Motor neuron (in vitro differentiated cells): Measurements from ENCODE around the gene TMEM37. TPM values are rescaled to one million over a fixed set of nuclear protein-coding genes. Genes with fewer than 3 reads are reported as not detected.
A peak's percentile ranks its signal among the peaks of the same experiment; 100 is the strongest.

Source experiments
- ATAC-seq, 8 experiments: fragments of 200-7000 bp; cut with Tn5 transposase; replicated peaks in 6 of 8; 2 replicates each; pipeline ENCODE4 v1.8.0; 2021; ENCODE audit warnings: mild to moderate bottlenecking in 8 of 8, moderate library complexity in 8 of 8
- H3K27ac ChIP-seq, 2 donors: fragments of 250-450 bp; sonication (Bioruptor Pico); 2 replicates each; pipeline ENCODE4 v1.9.0; 2021; ENCODE audit warnings: antibody characterized with exemption in 2 of 2, mild to moderate bottlenecking in 2 of 2, moderate library complexity in 1 of 2
- H3K4me1 ChIP-seq, 2 donors: fragments of 250-450 bp; sonication (Bioruptor Pico); replicated peaks in 1 of 2; 2 replicates each; pipeline ENCODE4 v1.6.1; 2021; ENCODE audit warnings: antibody characterized with exemption in 2 of 2, mild to moderate bottlenecking in 2 of 2, moderate library complexity in 1 of 2
- H3K4me3 ChIP-seq, 5 donors: fragments of 250-450 bp; sonication (Bioruptor Pico); 2 replicates each; pipeline ENCODE4 v1.9.0; 2021; ENCODE audit warnings: antibody characterized with exemption in 5 of 5, mild to moderate bottlenecking in 5 of 5, moderate library complexity in 4 of 5
- whole genome bisulfite sequencing, 10 experiments: fragments of 450-650 bp; shearing (Covaris generic); methylation state at CpG; one replicate each; pipeline ENCODE4 v1.0.0; 2022; 5-methylcytosine and 5-hydroxymethylcytosine counted together
- in situ Hi-C, 9 experiments: fragments of 400-800 bp; cut with MboI; loops; one replicate each; pipeline ENCODE4 v1.15.0; 2021; ENCODE audit warnings: low sequenced_read_pairs in 9 of 9, low pct_unique_long_range_greater_than_20kb in 2 of 9; ENCODE audit not compliant: unreplicated experiment in 9 of 9
- total RNA-seq, 8 experiments: library from RNA; unstranded; fragments of 300-600 nt; gene quantifications; 2 replicates each; pipeline versions ENCODE4 v1.2.3 to v1.2.4, GENCODE V29; 2022

TMEM37 gene
- total RNA-seq, 8 experiments from 2014 or later: 0.11 to 10.5 (median 0.36) TPM

DNA sequence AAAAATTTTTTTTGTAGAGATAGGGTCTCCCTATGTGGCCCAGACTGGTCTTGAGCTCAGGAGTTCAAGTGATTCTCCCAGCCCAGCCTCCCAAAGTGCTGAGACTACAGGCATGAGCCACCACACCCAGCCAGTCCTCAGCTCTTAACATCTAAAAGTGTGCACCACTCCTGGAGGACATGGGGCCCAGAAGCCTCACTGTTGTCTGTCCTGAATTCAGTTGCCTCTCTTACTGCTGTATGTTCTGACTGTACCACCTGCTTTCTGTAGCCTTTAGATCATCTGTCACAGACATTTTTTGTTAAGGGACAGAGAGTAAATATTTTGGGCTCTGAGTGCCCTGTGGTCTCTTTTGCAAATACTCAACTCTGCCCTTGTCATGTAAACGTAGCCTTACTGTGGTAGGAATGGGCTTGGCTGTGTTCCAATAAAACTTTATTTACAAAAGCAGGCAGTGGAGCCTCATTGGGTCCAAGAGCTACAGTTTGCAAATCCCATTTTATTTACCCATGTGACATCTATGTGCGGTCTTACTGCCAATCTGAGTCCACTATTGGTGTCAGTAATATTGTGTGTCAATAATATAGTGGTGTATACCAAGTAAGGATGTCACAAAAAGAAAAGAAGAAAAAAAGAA is 38.1 kb downstream of the TMEM37 start:
- 0 to 51% (median 0%) methylated on average over 1 to 2 of the region's 2 CpGs; no CpG with 5 or more reads in 1 of the 10 experiments for WGBS, 10 experiments
- peak in 1 of 8 experiments; percentile 76 for ATAC-seq
- in situ Hi-C loops: loop anchor here in 1 of 9 experiments (10.0 kb wide), 1 partner anchor 65 kb away; no protein-coding TSS in a partner anchor
- Histone ChIP-seq H3K4me1 (no peaks in the 10 kb centered on the region), H3K4me3 (no peak overlapping the region), H3K27ac (no peak overlapping the region)

DNA sequence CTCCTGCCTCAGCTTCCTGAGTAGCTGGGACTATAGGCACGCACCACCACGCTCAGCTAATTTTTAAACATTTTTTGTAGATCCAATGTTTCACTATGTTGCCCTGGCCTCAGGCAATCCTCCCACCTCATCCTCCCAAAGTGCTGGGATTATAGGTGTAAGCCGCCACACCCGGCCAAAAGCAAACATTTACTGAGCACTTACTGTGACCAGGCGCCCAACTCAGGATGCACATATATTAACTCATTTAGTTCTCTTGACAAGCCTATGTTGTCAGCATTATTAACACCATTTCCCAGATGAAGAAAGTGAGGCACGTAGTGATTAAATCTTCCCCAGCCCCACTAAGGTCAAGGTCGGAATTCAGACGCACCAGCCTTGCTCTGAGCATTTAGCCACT is 41.1 kb downstream of the TMEM37 start:
- Histone ChIP-seq H3K27ac (no peak overlapping the region), H3K4me1 (no peaks in the 10 kb centered on the region), H3K4me3 (no peak overlapping the region)
- in situ Hi-C loops: loop anchor here in 1 of 9 experiments (10.0 kb wide), 1 partner anchor 68 kb away; no protein-coding TSS in a partner anchor
- WGBS, 10 experiments: 50 to 97% (median 94%) methylated on average over 2 to 7 of the region's 8 CpGs
- ATAC-seq: no peak

DNA sequence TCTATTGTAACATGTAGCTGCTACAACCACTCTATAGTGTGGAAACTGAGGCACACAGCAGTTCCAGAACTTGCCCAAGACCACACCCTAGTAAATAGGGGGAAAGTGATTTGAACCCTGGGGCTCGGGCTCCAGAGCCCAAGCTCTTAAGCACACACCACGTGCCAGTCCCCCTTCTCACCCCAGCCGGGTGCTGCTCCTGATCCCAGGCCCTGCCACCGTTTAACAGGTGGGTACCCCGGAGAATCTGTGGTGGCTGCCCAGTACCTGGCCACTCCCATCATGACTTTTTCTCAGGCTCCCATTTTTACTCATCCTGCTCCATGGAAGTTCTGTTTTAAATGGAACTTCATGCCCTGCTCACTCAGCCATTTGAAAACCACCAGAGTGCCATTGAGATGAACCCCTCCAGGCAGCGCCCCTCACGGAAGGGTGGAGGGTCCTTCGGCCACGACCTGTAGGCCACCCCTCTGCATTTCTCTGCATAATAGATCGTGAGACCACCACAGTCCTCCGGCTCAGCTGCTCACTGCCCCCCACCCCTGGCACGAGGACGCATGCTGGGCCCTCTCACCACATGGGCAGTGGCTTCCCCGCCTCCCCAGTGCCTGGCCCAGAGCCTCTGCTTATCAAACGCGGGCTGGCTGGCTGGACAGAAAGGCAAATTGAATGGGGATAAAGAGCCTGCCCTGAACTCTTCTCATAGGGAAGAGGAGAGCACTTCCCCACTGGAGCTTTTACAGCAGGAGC is 42.1 kb downstream of the TMEM37 start:
- 52 to 93% (median 60%) methylated on average over 1 to 6 of the region's 16 CpGs; no CpG with 5 or more reads in 7 of the 10 experiments for WGBS, 10 experiments
- in situ Hi-C loops: loop anchor here in 1 of 9 experiments (10.0 kb wide), 1 partner anchor 69 kb away; no protein-coding TSS in a partner anchor
- H3K4me1 ChIP-seq: no peaks in the 10 kb centered on the region
- no peak overlapping the region for H3K27ac ChIP-seq
- no peak overlapping the region for H3K4me3 ChIP-seq
- no peak for ATAC-seq

DNA sequence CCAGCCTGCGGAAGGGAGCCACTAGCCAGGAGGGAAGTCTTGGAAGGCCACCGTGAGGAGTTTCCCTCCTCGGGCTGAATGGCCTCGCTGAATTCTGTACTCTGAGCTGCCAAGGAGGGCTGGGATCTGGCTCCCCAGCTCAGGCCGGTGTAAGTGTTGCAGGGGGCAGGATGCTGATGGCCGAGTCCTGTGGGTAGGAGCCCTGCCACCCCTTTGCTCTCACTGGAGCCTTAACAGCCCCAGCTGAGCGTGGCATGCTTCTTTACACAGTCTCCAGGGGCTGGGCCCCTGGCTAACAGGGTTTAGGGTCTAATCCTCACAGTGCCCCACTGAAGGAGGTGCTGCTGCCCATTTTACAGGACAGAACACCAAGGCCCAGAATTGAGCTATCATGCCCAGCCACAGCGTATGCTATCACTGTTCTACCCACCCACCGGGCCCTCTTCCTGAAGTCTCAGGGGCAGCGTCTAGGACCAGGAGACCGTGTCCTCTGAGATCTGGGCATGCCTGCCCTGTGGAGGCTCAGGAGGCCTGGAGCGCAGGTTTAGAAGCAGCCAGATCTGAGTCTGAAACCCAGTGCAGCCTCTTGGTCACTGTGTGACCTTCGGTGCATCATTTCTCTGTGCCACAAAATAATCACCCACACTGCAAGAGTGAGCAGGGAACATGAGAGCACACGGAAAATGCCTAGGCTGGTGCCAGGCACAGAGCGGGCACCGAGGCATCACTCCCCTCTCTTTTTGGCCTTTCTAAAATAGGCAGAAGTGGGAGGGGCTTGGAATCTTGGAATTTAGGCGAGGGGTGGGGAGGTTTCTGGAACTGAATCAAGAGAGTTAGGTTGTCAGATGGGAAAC is 42.9 kb downstream of the TMEM37 start:
- ATAC-seq: no peak
- H3K27ac ChIP-seq: no peak overlapping the region
- in situ Hi-C loops: loop anchor here in 2 of 9 experiments (5.0 to 10.0 kb wide), 2 partner anchors 62 to 70 kb away; no protein-coding TSS in a partner anchor
- no peak overlapping the region for H3K4me3 ChIP-seq
- H3K4me1 ChIP-seq: no peaks in the 10 kb centered on the region
- 69 to 90% (median 85%) methylated on average over 2 to 6 of the region's 17 CpGs; no CpG with 5 or more reads in 5 of the 10 experiments for WGBS, 10 experiments

DNA sequence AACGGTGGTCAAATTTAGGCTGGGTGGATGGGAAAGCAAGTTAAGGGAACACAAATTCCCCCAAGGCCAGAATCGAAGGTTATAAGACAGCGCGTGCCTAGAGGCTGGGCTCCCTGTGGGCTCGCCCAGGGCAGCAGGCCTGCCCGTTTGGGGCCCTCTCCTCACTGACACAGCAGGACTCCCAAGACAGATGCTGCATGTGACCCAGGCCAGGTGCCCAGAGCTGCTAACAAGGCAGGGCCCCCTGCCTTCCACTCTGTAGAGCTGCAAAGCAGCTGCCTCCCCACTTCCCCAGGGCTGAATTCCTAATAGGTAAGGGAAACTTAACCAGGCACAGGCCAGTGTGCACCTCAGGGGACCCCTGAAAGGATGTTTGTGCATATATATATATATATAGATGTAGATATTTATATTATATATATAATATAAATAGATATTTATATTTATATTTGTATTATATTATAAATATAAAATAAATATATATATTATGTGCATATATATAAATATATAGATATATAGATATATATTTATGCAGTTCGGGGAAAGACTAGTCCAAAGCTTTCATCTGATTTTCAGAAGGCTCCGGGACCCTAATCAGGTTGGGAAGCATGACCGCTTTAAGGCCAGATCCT is 43.7 kb downstream of the TMEM37 start:
- in situ Hi-C loops: loop anchor here in 2 of 9 experiments (5.0 to 10.0 kb wide), 2 partner anchors 63 to 71 kb away; no protein-coding TSS in a partner anchor
- no peak for ATAC-seq
- 0 to 100% (median 58%) methylated on average over 1 to 7 of the region's 9 CpGs; no CpG with 5 or more reads in 2 of the 10 experiments for WGBS, 10 experiments

DNA sequence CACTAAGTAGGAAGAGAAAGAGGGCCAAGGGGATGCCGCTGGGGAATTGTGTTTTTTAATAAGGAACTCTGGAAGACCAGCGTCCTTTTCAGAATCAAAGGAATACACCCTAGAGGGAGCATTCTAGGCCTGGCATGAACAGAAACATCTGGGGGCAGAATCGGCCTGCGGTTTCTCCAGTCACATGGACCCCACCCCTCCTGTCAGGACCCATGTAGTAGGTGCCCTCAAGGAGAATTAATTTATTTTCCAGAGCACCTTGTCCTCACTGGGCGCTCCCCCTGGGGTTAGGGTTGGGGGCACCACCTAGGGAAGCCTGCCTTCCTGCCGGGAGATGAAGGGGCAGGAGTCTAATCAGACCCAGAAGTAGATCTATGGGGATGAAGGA is 44.2 kb downstream of the TMEM37 start:
- in situ Hi-C loops: loop anchor here in 2 of 9 experiments (5.0 to 10.0 kb wide), 2 partner anchors 64 to 71 kb away; no protein-coding TSS in a partner anchor
- ATAC-seq: peak in 1 of 8 experiments; percentile 11

More for the DNA sequence above, 43.7 kb downstream of the TMEM37 start:
- no peak overlapping the region for H3K4me3 ChIP-seq
- no peaks in the 10 kb centered on the region for H3K4me1 ChIP-seq
- H3K27ac ChIP-seq: no peak overlapping the region

DNA sequence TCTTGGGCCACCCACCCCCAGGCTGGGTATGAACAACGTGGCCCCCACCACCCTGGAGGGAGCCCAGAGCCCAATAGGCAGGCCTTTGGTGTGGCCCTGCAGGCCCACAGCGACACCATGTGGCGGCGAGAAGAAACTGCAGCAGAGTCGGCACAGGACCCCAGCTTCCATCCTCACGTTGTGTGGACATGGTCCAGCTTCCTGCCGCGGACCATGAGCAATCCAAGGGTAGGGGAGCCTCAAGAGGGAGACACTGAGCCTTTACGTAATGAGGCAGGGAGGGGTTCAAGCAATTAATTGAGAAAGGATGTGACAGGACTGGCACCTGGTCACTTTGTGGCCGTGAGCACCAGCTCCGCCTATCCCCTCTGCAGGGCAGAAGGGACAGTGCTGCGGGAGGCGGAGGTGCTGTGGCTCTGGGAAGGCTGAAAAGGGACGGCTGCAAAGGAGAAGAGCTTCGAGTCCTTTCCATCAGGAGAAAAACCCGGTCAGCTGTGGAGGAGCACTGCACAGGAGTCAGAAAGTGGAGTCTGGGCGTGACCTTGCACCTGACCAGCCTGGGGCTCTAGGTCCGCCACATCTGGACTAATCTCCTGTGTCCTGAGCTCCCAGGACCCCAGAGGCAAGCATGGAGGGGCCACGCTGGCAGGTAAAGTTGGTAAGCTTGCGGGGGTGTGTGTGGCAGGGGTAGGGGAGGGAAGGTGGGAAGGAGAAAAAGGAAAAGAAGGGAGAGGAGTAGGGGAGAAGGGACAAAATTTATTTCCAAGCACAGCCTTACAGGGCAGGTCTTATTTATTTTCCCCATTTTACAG is 44.9 kb downstream of the TMEM37 start:
- peak; percentile 91 to 96 (median 92) for ATAC-seq
- Histone ChIP-seq H3K4me3 (no peak overlapping the region), H3K4me1 (no peaks in the 10 kb centered on the region), H3K27ac (no peak overlapping the region)
- WGBS, 10 experiments: 0 to 80% (median 26%) methylated on average over 1 to 8 of the region's 20 CpGs; no CpG with 5 or more reads in 6 of the 10 experiments
- in situ Hi-C loops: loop anchor here in 2 of 9 experiments (5.0 to 10.0 kb wide), 2 partner anchors 64 to 72 kb away; no protein-coding TSS in a partner anchor

More for the DNA sequence above, 44.2 kb downstream of the TMEM37 start:
- H3K27ac ChIP-seq: no peak overlapping the region
- WGBS, 10 experiments: 12 to 100% (median 43%) methylated on average over 1 to 2 of the region's 6 CpGs; no CpG with 5 or more reads in 6 of the 10 experiments
- H3K4me3 ChIP-seq: no peak overlapping the region
- no peaks in the 10 kb centered on the region for H3K4me1 ChIP-seq

DNA sequence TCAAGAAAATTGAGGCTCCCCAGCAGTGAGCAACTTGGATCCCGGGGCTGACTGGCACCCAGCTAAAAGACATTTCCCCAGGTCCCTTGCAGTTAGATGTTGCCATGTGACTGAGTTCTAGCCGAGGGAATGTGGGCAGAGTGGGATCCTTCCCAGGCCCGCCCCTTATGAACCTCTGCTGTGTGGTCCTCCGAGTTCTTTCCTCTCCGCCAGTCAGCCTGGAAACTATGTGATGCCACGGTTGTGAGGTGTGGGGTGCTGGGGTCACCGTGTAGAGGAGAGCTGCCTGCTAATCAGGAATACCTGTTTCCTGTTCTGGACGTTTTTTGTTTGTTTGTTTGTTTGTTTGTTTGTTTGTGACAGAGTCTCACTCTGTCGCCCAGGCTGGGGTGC is 45.5 kb downstream of the TMEM37 start:
- ATAC-seq: no peak
- 40 to 100% (median 69%) methylated on average over 1 to 3 of the region's 9 CpGs; no CpG with 5 or more reads in 3 of the 10 experiments for WGBS, 10 experiments
- Histone ChIP-seq H3K4me3 (no peak overlapping the region), H3K27ac (no peak overlapping the region), H3K4me1 (peaks cover 0 to 2% of the 10 kb centered on the region in 2 donors)
- in situ Hi-C loops: loop anchor here in 2 of 9 experiments (5.0 to 10.0 kb wide), 2 partner anchors 65 to 72 kb away; no protein-coding TSS in a partner anchor

DNA sequence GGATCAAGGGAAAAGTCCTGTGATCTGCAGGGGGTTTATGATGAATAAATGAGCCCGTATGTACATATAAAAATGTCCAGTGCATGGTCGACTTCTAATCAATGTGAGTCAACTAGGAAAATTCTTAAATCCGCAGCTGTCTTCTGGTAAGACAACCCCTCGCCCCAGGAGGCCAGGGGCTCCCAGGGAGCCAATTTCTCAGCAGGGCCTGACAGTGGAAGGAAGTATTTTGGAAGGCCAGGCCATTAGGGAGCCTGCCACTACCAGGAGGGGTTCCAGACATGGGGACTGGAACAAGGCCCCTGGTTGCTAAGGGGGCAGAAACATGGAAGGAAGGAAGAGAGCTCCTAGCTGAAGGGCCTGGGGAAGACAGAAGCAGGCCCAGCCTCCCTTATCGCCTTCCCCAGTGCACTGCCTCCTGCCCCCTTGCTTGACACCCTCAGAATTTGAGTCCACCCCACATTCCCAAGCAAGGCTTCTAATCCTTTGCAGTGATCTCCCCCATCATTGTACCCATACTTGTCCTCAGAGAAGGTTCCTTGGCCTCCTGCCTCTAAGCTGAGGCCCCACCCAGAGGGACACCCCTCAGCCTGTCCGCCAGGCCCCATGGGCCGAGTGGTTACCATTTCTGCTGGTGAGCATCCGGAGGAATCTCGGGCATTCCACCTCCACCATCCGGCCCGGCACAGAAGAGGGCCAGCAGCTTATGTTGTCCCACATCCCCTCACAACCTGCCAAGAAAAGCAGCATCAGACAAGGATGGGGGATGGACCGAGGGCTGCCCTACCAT is 46.7 kb downstream of the TMEM37 start:
- Histone ChIP-seq H3K4me1 (peaks cover 0 to 5% of the 10 kb centered on the region in 2 donors), H3K4me3 (no peak overlapping the region), H3K27ac (no peak overlapping the region)
- ATAC-seq: no peak
- 30 to 96% (median 62%) methylated on average over 1 to 6 of the region's 12 CpGs; no CpG with 5 or more reads in 3 of the 10 experiments for WGBS, 10 experiments
- in situ Hi-C loops: loop anchor here in 2 of 9 experiments (5.0 to 10.0 kb wide), 2 partner anchors 66 to 74 kb away; no protein-coding TSS in a partner anchor

DNA sequence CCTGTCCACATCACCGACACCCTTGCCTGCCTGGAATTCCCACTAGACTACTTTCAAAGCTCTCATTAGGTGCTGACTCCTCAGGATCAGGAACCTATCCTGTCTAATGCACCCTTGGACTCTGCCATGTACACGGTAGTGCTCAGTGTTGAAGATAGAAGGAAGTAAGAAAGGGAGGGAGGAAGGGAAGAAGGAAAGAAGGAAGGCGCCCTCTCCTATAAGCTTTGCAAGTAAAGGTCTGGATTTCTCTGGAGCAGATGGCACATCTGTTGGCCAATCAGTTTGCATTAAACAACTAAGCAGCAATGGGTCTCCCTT is 47.3 kb downstream of the TMEM37 start:
- no peak overlapping the region for H3K4me3 ChIP-seq
- in situ Hi-C loops: loop anchor here in 2 of 9 experiments (5.0 to 10.0 kb wide), 2 partner anchors 67 to 74 kb away; no protein-coding TSS in a partner anchor
- ATAC-seq: no peak
- 67 to 100% (median 91%) methylated on average over 1 to 3 of the region's 3 CpGs; no CpG with 5 or more reads in 5 of the 10 experiments for WGBS, 10 experiments
- no peak overlapping the region for H3K27ac ChIP-seq
- peaks cover 0 to 5% of the 10 kb centered on the region in 2 donors for H3K4me1 ChIP-seq

DNA sequence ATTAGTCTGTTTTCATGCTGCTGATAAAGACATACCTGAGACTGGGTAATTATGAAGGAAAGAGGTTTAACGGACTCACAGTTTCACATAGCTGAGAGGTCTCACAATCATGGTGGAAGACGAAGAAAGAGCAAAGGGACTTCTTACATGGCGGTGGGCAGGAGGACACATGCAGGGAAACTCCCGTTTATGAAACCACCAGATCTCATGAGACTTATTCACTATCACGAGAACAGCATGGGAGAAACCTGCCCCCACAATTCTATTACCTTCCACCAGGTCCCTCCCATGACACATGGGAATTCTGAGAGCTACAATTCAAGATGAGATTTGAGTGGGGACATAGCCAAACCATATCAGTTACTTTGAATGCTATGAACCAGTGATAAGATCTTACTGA is 48.5 kb downstream of the TMEM37 start:
- 9 to 100% (median 87%) methylated on average over 1 to 5 of the region's 5 CpGs; no CpG with 5 or more reads in 1 of the 10 experiments for WGBS, 10 experiments
- H3K4me3 ChIP-seq: no peak overlapping the region
- ATAC-seq: no peak
- no peak overlapping the region for H3K27ac ChIP-seq
- H3K4me1 ChIP-seq: peaks cover 0 to 5% of the 10 kb centered on the region in 2 donors
- in situ Hi-C loops: no loop called here
